ENCODE results near the gene FAM107B.

The FAM107B gene

DNA sequence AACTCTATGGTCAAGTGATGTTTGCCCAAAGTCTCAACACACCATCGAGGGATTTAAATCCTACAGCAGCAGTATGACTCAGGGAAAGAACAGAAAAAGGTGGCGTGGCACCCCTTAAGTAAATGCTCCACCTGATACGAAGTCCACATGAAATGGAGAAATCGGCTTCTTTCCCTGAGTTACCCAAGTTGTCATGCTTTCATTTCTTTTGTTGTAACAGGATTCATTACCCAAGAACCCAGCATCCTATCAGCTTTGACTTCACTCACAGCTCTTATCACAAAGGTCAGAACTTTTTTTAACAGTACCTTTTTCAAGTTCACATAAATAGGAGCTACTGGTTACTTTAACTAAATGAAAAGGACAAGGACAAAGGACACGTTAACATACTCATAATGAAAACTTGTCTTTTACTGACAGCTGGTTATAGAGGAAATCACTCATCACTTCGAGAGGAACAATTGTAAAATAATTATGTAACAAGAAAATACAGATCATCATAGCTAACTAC, 224.2 kb downstream of the FAM107B start:
- no peak for ATAC-seq
- TF ChIP-seq ZNF8 (CRISPR knock-in tag; IDR thresholded peaks at IDR 0.05) (no peak), GLIS3 (CRISPR knock-in tag; IDR thresholded peaks at IDR 0.05) (no peak), CSDC2 (CRISPR knock-in tag; IDR thresholded peaks at IDR 0.05) (no peak), OSR1 (CRISPR knock-in tag; IDR thresholded peaks at IDR 0.05) (no peak), ZNF565 (CRISPR knock-in tag; conservative IDR thresholded peaks at IDR 0.05; ENCODE audit: low read depth) (no peak), ZC3H10 (CRISPR knock-in tag; IDR thresholded peaks at IDR 0.05) (no peak)
- TF ChIP-seq, protein P1, sequence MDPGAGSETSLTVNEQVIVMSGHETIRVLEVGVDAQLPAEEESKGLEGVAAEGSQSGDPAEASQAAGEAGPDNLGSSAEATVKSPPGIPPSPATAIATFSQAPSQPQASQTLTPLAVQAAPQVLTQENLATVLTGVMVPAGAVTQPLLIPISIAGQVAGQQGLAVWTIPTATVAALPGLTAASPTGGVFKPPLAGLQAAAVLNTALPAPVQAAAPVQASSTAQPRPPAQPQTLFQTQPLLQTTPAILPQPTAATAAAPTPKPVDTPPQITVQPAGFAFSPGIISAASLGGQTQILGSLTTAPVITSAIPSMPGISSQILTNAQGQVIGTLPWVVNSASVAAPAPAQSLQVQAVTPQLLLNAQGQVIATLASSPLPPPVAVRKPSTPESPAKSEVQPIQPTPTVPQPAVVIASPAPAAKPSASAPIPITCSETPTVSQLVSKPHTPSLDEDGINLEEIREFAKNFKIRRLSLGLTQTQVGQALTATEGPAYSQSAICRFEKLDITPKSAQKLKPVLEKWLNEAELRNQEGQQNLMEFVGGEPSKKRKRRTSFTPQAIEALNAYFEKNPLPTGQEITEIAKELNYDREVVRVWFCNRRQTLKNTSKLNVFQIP (CRISPR knock-in tag; IDR thresholded peaks at IDR 0.05; ENCODE audit: borderline replicate concordance, low read depth) = no peak

DNA sequence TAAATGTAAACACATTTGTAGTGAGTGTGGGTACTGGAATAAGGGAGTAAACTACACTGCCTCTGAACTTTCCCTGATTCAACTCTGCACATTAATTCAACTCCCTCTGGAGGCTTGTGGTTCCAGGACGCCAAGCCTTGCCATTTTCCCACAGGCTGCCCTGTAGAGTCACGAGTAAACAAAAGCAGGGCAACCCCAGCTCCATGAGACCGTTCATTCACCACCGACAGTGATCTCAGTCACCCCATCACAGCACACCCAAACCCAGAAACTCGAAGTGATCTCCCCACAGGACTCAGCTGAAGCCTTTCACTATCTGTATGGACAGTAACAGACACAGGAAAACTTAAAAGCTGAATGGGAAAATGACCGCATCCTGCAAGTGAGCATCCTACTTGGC, 225.2 kb downstream of the FAM107B start:
- TF ChIP-seq, protein P2, sequence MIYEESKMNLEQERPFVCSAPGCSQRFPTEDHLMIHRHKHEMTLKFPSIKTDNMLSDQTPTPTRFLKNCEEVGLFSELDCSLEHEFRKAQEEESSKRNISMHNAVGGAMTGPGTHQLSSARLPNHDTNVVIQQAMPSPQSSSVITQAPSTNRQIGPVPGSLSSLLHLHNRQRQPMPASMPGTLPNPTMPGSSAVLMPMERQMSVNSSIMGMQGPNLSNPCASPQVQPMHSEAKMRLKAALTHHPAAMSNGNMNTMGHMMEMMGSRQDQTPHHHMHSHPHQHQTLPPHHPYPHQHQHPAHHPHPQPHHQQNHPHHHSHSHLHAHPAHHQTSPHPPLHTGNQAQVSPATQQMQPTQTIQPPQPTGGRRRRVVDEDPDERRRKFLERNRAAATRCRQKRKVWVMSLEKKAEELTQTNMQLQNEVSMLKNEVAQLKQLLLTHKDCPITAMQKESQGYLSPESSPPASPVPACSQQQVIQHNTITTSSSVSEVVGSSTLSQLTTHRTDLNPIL (CRISPR knock-in tag; IDR thresholded peaks at IDR 0.05; ENCODE audit: low read depth) = no peak
- TF ChIP-seq ZFP30 (CRISPR knock-in tag; IDR thresholded peaks at IDR 0.05) (no peak), ZNF565 (CRISPR knock-in tag; conservative IDR thresholded peaks at IDR 0.05; ENCODE audit: low read depth) (no peak), RARB (CRISPR knock-in tag; IDR thresholded peaks at IDR 0.05) (no peak), TOX (CRISPR knock-in tag; IDR thresholded peaks at IDR 0.05; ENCODE audit: borderline replicate concordance) (no peak), SNAI2 (CRISPR knock-in tag; IDR thresholded peaks at IDR 0.05) (no peak), CSDC2 (CRISPR knock-in tag; IDR thresholded peaks at IDR 0.05) (no peak), ZNF8 (CRISPR knock-in tag; IDR thresholded peaks at IDR 0.05) (no peak), ISL1 (CRISPR knock-in tag; IDR thresholded peaks at IDR 0.05) (no peak), OSR1 (CRISPR knock-in tag; IDR thresholded peaks at IDR 0.05) (no peak)
- TF ChIP-seq, protein P1 (CRISPR knock-in tag; IDR thresholded peaks at IDR 0.05; ENCODE audit: borderline replicate concordance, low read depth) = no peak
- TF ChIP-seq, protein P3, sequence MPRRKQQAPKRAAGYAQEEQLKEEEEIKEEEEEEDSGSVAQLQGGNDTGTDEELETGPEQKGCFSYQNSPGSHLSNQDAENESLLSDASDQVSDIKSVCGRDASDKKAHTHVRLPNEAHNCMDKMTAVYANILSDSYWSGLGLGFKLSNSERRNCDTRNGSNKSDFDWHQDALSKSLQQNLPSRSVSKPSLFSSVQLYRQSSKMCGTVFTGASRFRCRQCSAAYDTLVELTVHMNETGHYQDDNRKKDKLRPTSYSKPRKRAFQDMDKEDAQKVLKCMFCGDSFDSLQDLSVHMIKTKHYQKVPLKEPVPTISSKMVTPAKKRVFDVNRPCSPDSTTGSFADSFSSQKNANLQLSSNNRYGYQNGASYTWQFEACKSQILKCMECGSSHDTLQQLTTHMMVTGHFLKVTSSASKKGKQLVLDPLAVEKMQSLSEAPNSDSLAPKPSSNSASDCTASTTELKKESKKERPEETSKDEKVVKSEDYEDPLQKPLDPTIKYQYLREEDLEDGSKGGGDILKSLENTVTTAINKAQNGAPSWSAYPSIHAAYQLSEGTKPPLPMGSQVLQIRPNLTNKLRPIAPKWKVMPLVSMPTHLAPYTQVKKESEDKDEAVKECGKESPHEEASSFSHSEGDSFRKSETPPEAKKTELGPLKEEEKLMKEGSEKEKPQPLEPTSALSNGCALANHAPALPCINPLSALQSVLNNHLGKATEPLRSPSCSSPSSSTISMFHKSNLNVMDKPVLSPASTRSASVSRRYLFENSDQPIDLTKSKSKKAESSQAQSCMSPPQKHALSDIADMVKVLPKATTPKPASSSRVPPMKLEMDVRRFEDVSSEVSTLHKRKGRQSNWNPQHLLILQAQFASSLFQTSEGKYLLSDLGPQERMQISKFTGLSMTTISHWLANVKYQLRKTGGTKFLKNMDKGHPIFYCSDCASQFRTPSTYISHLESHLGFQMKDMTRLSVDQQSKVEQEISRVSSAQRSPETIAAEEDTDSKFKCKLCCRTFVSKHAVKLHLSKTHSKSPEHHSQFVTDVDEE (CRISPR knock-in tag; IDR thresholded peaks at IDR 0.05) = no peak
- TF ChIP-seq, protein P4, sequence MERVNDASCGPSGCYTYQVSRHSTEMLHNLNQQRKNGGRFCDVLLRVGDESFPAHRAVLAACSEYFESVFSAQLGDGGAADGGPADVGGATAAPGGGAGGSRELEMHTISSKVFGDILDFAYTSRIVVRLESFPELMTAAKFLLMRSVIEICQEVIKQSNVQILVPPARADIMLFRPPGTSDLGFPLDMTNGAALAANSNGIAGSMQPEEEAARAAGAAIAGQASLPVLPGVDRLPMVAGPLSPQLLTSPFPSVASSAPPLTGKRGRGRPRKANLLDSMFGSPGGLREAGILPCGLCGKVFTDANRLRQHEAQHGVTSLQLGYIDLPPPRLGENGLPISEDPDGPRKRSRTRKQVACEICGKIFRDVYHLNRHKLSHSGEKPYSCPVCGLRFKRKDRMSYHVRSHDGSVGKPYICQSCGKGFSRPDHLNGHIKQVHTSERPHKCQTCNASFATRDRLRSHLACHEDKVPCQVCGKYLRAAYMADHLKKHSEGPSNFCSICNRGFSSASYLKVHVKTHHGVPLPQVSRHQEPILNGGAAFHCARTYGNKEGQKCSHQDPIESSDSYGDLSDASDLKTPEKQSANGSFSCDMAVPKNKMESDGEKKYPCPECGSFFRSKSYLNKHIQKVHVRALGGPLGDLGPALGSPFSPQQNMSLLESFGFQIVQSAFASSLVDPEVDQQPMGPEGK (CRISPR knock-in tag; IDR thresholded peaks at IDR 0.05; ENCODE audit: borderline replicate concordance) = no peak
- no peak for ATAC-seq

DNA sequence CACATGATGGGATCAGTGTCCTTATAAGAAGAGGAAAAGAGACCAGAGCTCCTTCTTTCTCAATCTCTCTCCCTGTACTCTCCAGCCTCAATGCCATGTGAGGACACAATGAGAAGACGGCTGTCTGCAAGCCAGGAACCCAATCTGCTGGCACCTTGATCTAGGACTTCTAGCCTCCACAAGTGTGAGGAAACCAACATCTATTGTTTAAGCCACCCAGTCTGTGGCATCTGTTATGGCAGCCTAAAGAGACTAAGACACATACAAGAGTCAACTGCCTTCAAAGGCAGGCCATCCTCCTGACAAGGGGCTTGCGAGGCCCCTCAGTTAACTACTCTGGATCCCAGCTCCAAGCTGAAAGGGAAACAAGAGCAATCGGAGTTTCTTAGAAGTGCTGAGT, 225.7 kb downstream of the FAM107B start:
- ATAC-seq = no peak
- no peak for TF ChIP-seq CSDC2 (CRISPR knock-in tag; IDR thresholded peaks at IDR 0.05)
- TF ChIP-seq, protein P4 (CRISPR knock-in tag; IDR thresholded peaks at IDR 0.05; ENCODE audit: borderline replicate concordance) = no peak
- TF ChIP-seq ESRRG (CRISPR knock-in tag; IDR thresholded peaks at IDR 0.05) = no peak
- TF ChIP-seq ZNF8 (CRISPR knock-in tag; IDR thresholded peaks at IDR 0.05) = no peak
- no peak for TF ChIP-seq OSR1 (CRISPR knock-in tag; IDR thresholded peaks at IDR 0.05)
- TF ChIP-seq ZFP30 (CRISPR knock-in tag; IDR thresholded peaks at IDR 0.05) = no peak
- TF ChIP-seq TCF4 (CRISPR knock-in tag; IDR thresholded peaks at IDR 0.05; ENCODE audit: borderline replicate concordance) = no peak
- no peak for TF ChIP-seq ZNF565 (CRISPR knock-in tag; conservative IDR thresholded peaks at IDR 0.05; ENCODE audit: low read depth)
- TF ChIP-seq, protein P3 (CRISPR knock-in tag; IDR thresholded peaks at IDR 0.05) = no peak
- TF ChIP-seq, protein P5, sequence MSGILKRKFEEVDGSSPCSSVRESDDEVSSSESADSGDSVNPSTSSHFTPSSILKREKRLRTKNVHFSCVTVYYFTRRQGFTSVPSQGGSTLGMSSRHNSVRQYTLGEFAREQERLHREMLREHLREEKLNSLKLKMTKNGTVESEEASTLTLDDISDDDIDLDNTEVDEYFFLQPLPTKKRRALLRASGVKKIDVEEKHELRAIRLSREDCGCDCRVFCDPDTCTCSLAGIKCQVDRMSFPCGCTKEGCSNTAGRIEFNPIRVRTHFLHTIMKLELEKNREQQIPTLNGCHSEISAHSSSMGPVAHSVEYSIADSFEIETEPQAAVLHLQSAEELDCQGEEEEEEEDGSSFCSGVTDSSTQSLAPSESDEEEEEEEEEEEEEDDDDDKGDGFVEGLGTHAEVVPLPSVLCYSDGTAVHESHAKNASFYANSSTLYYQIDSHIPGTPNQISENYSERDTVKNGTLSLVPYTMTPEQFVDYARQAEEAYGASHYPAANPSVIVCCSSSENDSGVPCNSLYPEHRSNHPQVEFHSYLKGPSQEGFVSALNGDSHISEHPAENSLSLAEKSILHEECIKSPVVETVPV (CRISPR knock-in tag; IDR thresholded peaks at IDR 0.05) = no peak
- TF ChIP-seq, protein P1 (CRISPR knock-in tag; IDR thresholded peaks at IDR 0.05; ENCODE audit: borderline replicate concordance, low read depth) = no peak

Measured in SK-N-SH treated with all-trans-retinoic acid at 6 μM for 48 hours (cell line).